Activated CD8-positive, alpha-beta T cell treated with anti-CD3 and anti-CD28 coated beads for 36 hours (primary cell): ENCODE measurements around the gene WDR90. TPM values are rescaled to one million over a fixed set of nuclear protein-coding genes. Genes with fewer than 3 reads are reported as not detected.

Experiments
- ATAC-seq: fragments of 200-7000 bp; cut with Tn5 transposase; one replicate; pipeline ENCODE4 v1.10.0; 2021; ENCODE audit warnings: mild to moderate bottlenecking, moderate library complexity
- CTCF ChIA-PET: fragments of 350-600 bp; sonication (Branson Sonifier 250); formaldehyde crosslinking; loops from one replicate; lab custom pipeline; 2021; ENCODE audit warnings: antibody characterized with exemption; lab: Charles Lee
- POLR2A ChIA-PET: fragments of 350-600 bp; sonication (Branson Sonifier 250); formaldehyde crosslinking; loops from one replicate; lab custom pipeline; 2021; ENCODE audit warnings: antibody characterized with exemption; lab: Charles Lee
- DNase-seq: peaks from one replicate; pipeline ENCODE4 v3.0.0-alpha.2; 2020
- H3K27ac Mint-ChIP-seq: one replicate; pipeline ENCODE4 v1.8.0; 2021; ENCODE audit warnings: mild to moderate bottlenecking, mixed read lengths
- H3K27me3 Mint-ChIP-seq: one replicate; pipeline ENCODE4 v1.8.0; 2021; ENCODE audit warnings: mixed read lengths
- H3K36me3 Mint-ChIP-seq: one replicate; pipeline ENCODE4 v1.8.0; 2021; ENCODE audit warnings: low read depth, mixed read lengths
- H3K4me1 Mint-ChIP-seq: one replicate; pipeline ENCODE4 v1.8.0; 2021; ENCODE audit warnings: low read depth, mixed read lengths
- H3K4me3 Mint-ChIP-seq: one replicate; pipeline ENCODE4 v1.8.0; 2021; ENCODE audit warnings: mild to moderate bottlenecking, moderate library complexity, mixed read lengths
- H3K9me3 Mint-ChIP-seq: one replicate; pipeline ENCODE4 v1.8.0; 2021; ENCODE audit warnings: mixed read lengths
- CTCF ChIP-seq: fragments of 200-600 bp; IDR thresholded peaks from one replicate; pipeline ENCODE4 v1.8.0; 2022; ENCODE audit warnings: antibody characterized with exemption, mild to moderate bottlenecking
- intact Hi-C: fragments of 100-400 bp; cut with micrococcal nuclease; formaldehyde crosslinking; loops from one replicate; pipeline ENCODE4 v1.10.0; 2022
- total RNA-seq, 2 experiments: library from RNA; stranded (reverse); gene quantifications; one replicate each; pipeline ENCODE4 v1.2.3, GENCODE V29; 2021

The WDR90 gene
- total RNA-seq, 2 experiments from 2014 or later = 89.6 to 90.7 TPM

DNA sequence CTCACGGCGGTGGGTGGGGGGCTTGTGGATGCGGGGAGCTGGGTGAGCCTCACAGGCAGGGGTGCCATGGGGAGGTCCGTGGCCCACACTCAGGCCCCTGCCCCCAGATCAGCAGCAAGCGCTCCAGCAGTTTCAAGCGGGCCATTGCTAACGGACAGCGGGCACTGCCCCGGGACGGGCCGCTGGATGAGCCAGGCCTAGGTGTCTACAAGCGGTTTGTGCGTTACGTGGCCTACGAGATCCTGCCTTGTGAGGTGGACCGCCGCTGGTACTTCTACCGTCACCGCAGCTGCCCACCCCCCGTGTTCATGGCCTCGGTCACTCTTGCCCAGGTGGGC lies 27.4 kb downstream of the WDR90 start:
- Mint-ChIP-seq H3K9me3 (no peaks in the 10 kb centered on the region), H3K4me1 (peaks cover 17% of the 10 kb centered on the region), H3K4me3 (no peak overlapping the region), H3K27me3 (peaks cover 7% of the 10 kb centered on the region), H3K36me3 (peaks cover 8% of the 10 kb centered on the region), H3K27ac (no peak overlapping the region)
- POLR2A ChIA-PET = interaction anchor here (1.0 to 1.9 kb wide), 4 partner anchors 13 to 119 kb away, joined by 3 to 8 read pairs (median 6); partner anchors contain the start of genes WDR24 and WDR90
- intact Hi-C loops = no loop called here
- DNase-seq (no peak), ATAC-seq (no peak)
- CTCF ChIA-PET = interaction anchor here (1.1 to 1.7 kb wide), 3 partner anchors 9 to 29 kb away, joined by 3 read pairs; partner anchors contain the start of gene RHOT2
- no peak for TF ChIP-seq CTCF

DNA sequence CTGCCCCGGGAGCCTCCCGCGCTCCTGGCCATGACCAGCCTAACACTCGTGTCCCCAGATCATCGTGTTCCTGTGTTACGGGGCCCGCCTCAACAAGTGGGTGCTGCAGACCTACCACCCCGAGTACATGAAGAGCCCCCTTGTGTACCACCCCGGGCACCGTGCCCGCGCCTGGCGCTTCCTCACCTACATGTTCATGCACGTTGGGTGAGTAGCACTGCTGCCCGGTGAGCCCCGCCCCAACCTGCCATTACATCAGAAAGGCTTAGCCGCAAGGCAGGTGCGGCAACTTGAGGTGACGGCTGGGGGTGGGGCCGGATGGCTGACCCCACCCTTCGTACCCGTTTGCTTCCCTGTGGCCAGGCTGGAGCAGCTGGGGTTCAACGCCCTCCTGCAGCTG lies 27.7 kb downstream of the WDR90 start:
- ATAC-seq = no peak
- Mint-ChIP-seq H3K27me3 (peaks cover 7% of the 10 kb centered on the region), H3K4me1 (peaks cover 21% of the 10 kb centered on the region), H3K9me3 (no peaks in the 10 kb centered on the region), H3K36me3 (peaks cover 12% of the 10 kb centered on the region), H3K27ac (no peak overlapping the region), H3K4me3 (no peak overlapping the region)
- no peak for TF ChIP-seq CTCF
- CTCF ChIA-PET = interaction anchor here (0.8 to 1.1 kb wide), 2 partner anchors 9 to 29 kb away, joined by 3 read pairs; partner anchors contain the start of gene RHOT2
- POLR2A ChIA-PET = interaction anchor here (1.6 to 1.9 kb wide), 2 partner anchors 13 to 28 kb away, joined by 8 read pairs; partner anchors contain the start of genes WDR24 and WDR90
- no peak for DNase-seq
- intact Hi-C loops = no loop called here

GRCh38 chr16:677316-678190 lies 28.4 kb downstream of the WDR90 start:
- Mint-ChIP-seq H3K27me3 (peaks cover 7% of the 10 kb centered on the region), H3K4me3 (no peak overlapping the region), H3K27ac (no peak overlapping the region), H3K9me3 (no peaks in the 10 kb centered on the region), H3K4me1 (peaks cover 26% of the 10 kb centered on the region), H3K36me3 (peaks cover 16% of the 10 kb centered on the region)
- no peak for TF ChIP-seq CTCF
- DNase-seq (no peak), ATAC-seq (no peak)
- CTCF ChIA-PET = interaction anchor here (0.8 to 1.1 kb wide), 2 partner anchors 10 to 29 kb away, joined by 3 read pairs; partner anchors contain the start of gene RHOT2
- intact Hi-C loops = no loop called here
- POLR2A ChIA-PET = no interaction called here

- ATAC-seq (no peak), DNase-seq (no peak)
- H3K36me3 Mint-ChIP-seq = peaks cover 19% of the 10 kb centered on the region
- H3K27ac Mint-ChIP-seq = no peak overlapping the region
- POLR2A ChIA-PET = interaction anchor here (0.5 to 1.4 kb wide), 6 partner anchors 8 to 1310 kb away, joined by 3 to 9 read pairs (median 3); partner anchors contain the start of genes RHOT2 and WDR90
- H3K4me1 Mint-ChIP-seq = peaks cover 34% of the 10 kb centered on the region
- CTCF ChIA-PET = interaction anchor here (1.0 to 1.4 kb wide), 2 partner anchors 11 to 29 kb away, joined by 3 to 9 read pairs; partner anchors contain the start of genes RHOT2 and WDR90
- peak overlapping the region; percentile 11 for H3K4me3 Mint-ChIP-seq
- intact Hi-C loops = no loop called here
- peaks cover 7% of the 10 kb centered on the region for H3K27me3 Mint-ChIP-seq
- no peaks in the 10 kb centered on the region for H3K9me3 Mint-ChIP-seq
- no peak for TF ChIP-seq CTCF
Observed at GRCh38 chr16:678209-678857, 29.2 kb downstream of the WDR90 start.
